Hepatocyte (in vitro differentiated cells): ENCODE data around the gene SNRPB2. TPM values are rescaled to one million over a fixed set of nuclear protein-coding genes. Genes with fewer than 3 reads are reported as not detected.

Experiments used
- DNase-seq: peaks from one replicate; pipeline ENCODE4 v3.0.0-alpha.2; 2016; ENCODE audit warnings: low spot score
- H2AFZ ChIP-seq: fragments of 200-600 bp; sonication (generic); 2 replicates; pipeline ENCODE4 v1.6.0; 2016; ENCODE audit warnings: antibody characterized with exemption, mild to moderate bottlenecking
- H3K27ac ChIP-seq: fragments of 200-600 bp; sonication (generic); 2 replicates; pipeline ENCODE4 v1.5.1; 2016; ENCODE audit warnings: mild to moderate bottlenecking
- H3K27me3 ChIP-seq: fragments of 200-600 bp; sonication (generic); 2 replicates; pipeline ENCODE4 v1.6.1; 2016
- H3K36me3 ChIP-seq: fragments of 200-600 bp; sonication (generic); replicated peaks from 2 replicates; pipeline ENCODE4 v1.5.1; 2016; ENCODE audit warnings: low read depth; ENCODE audit not compliant: insufficient read depth
- H3K4me1 ChIP-seq: fragments of 200-600 bp; sonication (generic); 2 replicates; pipeline ENCODE4 v1.5.1; 2016; ENCODE audit warnings: mild to moderate bottlenecking, moderate library complexity; ENCODE audit not compliant: insufficient read depth
- H3K4me2 ChIP-seq: fragments of 200-600 bp; sonication (generic); 2 replicates; pipeline ENCODE4 v1.6.0; 2016
- H3K4me3 ChIP-seq: fragments of 200-600 bp; sonication (generic); 2 replicates; pipeline ENCODE4 v1.5.1; 2016; ENCODE audit warnings: mild to moderate bottlenecking
- H3K79me2 ChIP-seq: fragments of 200-600 bp; sonication (generic); 2 replicates; pipeline ENCODE4 v1.6.0; 2017; ENCODE audit warnings: mild to moderate bottlenecking
- H3K9me2 ChIP-seq: fragments of 200-600 bp; sonication (generic); replicated peaks from 2 replicates; pipeline ENCODE4 v1.6.0; 2017; ENCODE audit warnings: mild to moderate bottlenecking; ENCODE audit not compliant: insufficient read depth
- H3K9me3 ChIP-seq: fragments of 200-600 bp; sonication (generic); 2 replicates; pipeline ENCODE4 v1.5.1; 2016; ENCODE audit warnings: low read depth, mild to moderate bottlenecking
- H4K20me1 ChIP-seq: fragments of 200-600 bp; sonication (generic); 2 replicates; pipeline ENCODE4 v1.6.0; 2016; ENCODE audit warnings: mild to moderate bottlenecking; ENCODE audit not compliant: insufficient read depth, poor library complexity, severe bottlenecking
- EZH2 ChIP-seq: fragments of 200-600 bp; sonication (generic); IDR thresholded peaks from 2 replicates; pipeline ENCODE4 v1.6.1; 2016; ENCODE audit warnings: antibody characterized with exemption, mild to moderate bottlenecking, borderline replicate concordance
- EZH2phosphoT487 ChIP-seq: fragments of 200-600 bp; sonication (generic); IDR thresholded peaks from one replicate; pipeline ENCODE4 v1.6.1; 2018; ENCODE audit warnings: antibody characterized with exemption, mild to moderate bottlenecking, low read depth, moderate library complexity; ENCODE audit not compliant: unreplicated experiment, severe bottlenecking
- WGBS: methylation state at CpG from one replicate; pipeline ENCODE4 v1.1.6; 2016; ENCODE audit warnings: low lambda C conversion rate; ENCODE audit errors: missing lambda C conversion rate; 5-methylcytosine and 5-hydroxymethylcytosine counted together
- polyA plus RNA-seq: library from polyadenylated mRNA; unstranded; fragments of >200 nt; fragmentation: Nextera tagmentation; extraction: Ambion mirVana; gene quantifications from 2 replicates; pipeline ENCODE4 v1.2.1, GENCODE V29; 2016
- total RNA-seq: library from RNA; depleted of rRNA; stranded (reverse); fragments of >200 nt; gene quantifications from 2 replicates; pipeline ENCODE4 v1.2.3, GENCODE V29; 2014
- TF ChIP-seq, protein P1 (sequence below): fragments of 200-600 bp; sonication (generic); IDR thresholded peaks from 2 replicates; pipeline ENCODE4 v1.5.1; 2016; ENCODE audit warnings: antibody characterized with exemption, mild to moderate bottlenecking; ENCODE audit not compliant: poor library complexity

Gene SNRPB2
- total and polyA plus RNA-seq, 2 experiments from 2014 or later = 64.3 to 95.0 TPM

DNA sequence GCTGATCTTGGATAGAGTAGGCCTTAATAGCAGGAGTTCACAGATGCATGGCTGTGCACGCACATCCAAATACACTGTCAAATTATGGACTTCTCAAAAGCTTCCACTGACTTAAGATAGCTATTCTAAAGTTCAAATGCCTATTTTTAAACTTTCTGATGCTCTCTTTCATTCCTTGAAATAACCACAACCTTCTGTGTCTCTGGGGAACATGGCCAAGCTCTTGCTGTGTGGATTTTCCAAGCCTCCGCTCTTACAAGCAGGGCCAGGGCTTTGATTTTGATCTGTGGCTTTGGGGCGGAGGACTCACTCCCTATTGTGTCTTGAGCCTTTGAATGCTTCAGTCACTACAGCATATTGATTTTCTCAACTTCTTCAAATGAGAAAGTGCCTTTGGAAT is 35.7 kb upstream of the SNRPB2 start:
- TF ChIP-seq, protein P1, sequence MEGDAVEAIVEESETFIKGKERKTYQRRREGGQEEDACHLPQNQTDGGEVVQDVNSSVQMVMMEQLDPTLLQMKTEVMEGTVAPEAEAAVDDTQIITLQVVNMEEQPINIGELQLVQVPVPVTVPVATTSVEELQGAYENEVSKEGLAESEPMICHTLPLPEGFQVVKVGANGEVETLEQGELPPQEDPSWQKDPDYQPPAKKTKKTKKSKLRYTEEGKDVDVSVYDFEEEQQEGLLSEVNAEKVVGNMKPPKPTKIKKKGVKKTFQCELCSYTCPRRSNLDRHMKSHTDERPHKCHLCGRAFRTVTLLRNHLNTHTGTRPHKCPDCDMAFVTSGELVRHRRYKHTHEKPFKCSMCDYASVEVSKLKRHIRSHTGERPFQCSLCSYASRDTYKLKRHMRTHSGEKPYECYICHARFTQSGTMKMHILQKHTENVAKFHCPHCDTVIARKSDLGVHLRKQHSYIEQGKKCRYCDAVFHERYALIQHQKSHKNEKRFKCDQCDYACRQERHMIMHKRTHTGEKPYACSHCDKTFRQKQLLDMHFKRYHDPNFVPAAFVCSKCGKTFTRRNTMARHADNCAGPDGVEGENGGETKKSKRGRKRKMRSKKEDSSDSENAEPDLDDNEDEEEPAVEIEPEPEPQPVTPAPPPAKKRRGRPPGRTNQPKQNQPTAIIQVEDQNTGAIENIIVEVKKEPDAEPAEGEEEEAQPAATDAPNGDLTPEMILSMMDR = no peak
- TF ChIP-seq EZH2phosphoT487 (no peak), EZH2 (no peak)

DNA sequence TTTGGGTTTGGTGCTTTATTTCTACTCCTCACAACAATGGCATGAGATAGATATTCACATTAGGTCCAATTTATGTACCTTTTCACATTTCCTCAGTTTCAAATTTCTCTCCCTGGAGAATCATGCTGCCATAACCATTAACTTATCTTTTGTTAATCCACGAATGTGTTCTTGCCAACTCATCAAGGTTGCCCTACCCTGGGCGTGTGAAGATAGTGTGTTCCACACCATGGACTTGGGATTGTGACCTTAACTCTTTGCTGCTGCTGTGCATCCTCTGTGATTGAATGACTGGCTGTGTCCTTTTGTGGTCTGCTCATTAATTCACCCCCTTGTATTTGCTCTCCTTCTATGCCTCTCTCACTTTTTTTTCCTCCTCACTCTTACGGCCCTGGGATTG is 34.2 kb upstream of the SNRPB2 start:
- H3K79me2 ChIP-seq = no peaks in the 10 kb centered on the region
- no peaks in the 10 kb centered on the region for H3K9me2 ChIP-seq
- no peak overlapping the region for H3K4me2 ChIP-seq
- H3K36me3 ChIP-seq = no peaks in the 10 kb centered on the region
- no peak for DNase-seq
- TF ChIP-seq, protein P1 = no peak
- TF ChIP-seq EZH2phosphoT487 (no peak), EZH2 (no peak)
- no peak overlapping the region for H3K4me3 ChIP-seq
- H2AFZ ChIP-seq = no peak overlapping the region
- H3K4me1 ChIP-seq = no peaks in the 10 kb centered on the region
- H3K27me3 ChIP-seq = no peaks in the 10 kb centered on the region
- no peaks in the 10 kb centered on the region for H3K9me3 ChIP-seq
- 72% methylated on average over 3 of the region's 3 CpGs for WGBS
- no peaks in the 10 kb centered on the region for H4K20me1 ChIP-seq
- no peak overlapping the region for H3K27ac ChIP-seq

More for the DNA sequence above, 35.7 kb upstream of the SNRPB2 start:
- no peaks in the 10 kb centered on the region for H3K27me3 ChIP-seq
- no peak overlapping the region for H3K4me3 ChIP-seq
- no peaks in the 10 kb centered on the region for H3K4me1 ChIP-seq
- no peaks in the 10 kb centered on the region for H3K36me3 ChIP-seq
- no peak for DNase-seq
- no peak overlapping the region for H3K4me2 ChIP-seq
- H3K9me3 ChIP-seq = no peaks in the 10 kb centered on the region
- H4K20me1 ChIP-seq = no peaks in the 10 kb centered on the region
- no peaks in the 10 kb centered on the region for H3K79me2 ChIP-seq
- no peak overlapping the region for H2AFZ ChIP-seq
- H3K27ac ChIP-seq = no peak overlapping the region
- no peaks in the 10 kb centered on the region for H3K9me2 ChIP-seq
- 89% methylated on average over 3 of the region's 3 CpGs for WGBS

DNA sequence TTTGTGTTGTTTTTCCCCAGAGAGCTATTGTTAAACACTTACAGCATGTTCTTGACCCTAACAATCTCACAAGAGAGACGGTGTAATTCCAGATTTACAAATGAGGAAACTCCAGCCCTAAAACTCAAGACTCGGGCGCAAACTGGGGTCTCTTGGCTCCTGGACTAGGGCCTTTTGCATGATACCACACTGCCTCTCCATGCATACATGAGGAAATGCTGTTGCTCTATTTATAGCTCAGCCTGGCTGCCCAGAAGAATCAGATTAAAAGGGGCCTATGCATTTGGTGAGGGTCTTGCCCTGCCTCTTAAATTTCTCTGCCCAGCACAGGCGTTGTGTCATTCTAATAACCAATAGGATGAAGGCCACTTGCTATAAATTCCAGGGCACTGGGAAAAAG is 30.5 kb upstream of the SNRPB2 start:
- no peak for DNase-seq
- no peaks in the 10 kb centered on the region for H3K36me3 ChIP-seq
- WGBS = 75% methylated on average over 4 of the region's 4 CpGs
- H3K9me3 ChIP-seq = no peaks in the 10 kb centered on the region
- H3K27me3 ChIP-seq = no peaks in the 10 kb centered on the region
- H3K4me3 ChIP-seq = no peak overlapping the region
- no peaks in the 10 kb centered on the region for H3K9me2 ChIP-seq
- H2AFZ ChIP-seq = no peak overlapping the region
- no peaks in the 10 kb centered on the region for H3K79me2 ChIP-seq
- H3K4me1 ChIP-seq = no peaks in the 10 kb centered on the region
- TF ChIP-seq EZH2 (no peak), EZH2phosphoT487 (no peak)
- TF ChIP-seq, protein P1 = peak; percentile 19
- H4K20me1 ChIP-seq = no peaks in the 10 kb centered on the region
- H3K4me2 ChIP-seq = no peak overlapping the region
- no peak overlapping the region for H3K27ac ChIP-seq

DNA sequence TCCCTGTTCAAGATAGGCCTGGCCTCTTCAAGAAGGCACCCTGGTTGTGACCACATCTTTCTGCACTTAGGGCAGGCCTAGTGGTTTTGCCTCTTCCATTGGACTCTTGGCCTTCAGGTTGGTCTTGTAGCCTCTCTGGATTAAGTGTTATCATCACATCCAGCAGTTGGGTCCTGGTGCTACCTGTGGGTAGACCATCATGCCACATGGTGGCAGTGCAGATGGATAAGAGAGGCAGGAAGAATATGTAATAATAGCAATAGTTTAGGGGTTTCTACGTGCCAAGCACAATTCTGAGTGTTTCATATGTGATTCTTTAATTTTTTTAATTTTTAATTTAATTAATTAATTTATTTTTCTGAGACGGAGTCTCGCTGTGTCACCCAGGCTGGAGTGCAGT is 28.5 kb upstream of the SNRPB2 start:
- Histone ChIP-seq H3K9me3 (no peaks in the 10 kb centered on the region), H3K9me2 (no peaks in the 10 kb centered on the region), H3K27ac (no peak overlapping the region), H3K79me2 (no peaks in the 10 kb centered on the region), H3K36me3 (no peaks in the 10 kb centered on the region), H3K4me2 (no peak overlapping the region), H4K20me1 (no peaks in the 10 kb centered on the region), H3K4me3 (no peak overlapping the region), H3K4me1 (no peaks in the 10 kb centered on the region), H3K27me3 (no peaks in the 10 kb centered on the region), H2AFZ (no peak overlapping the region)
- no peak for DNase-seq
- TF ChIP-seq EZH2phosphoT487 = no peak
- TF ChIP-seq, protein P1 = peak; percentile 29
- 84% methylated on average over 3 of the region's 3 CpGs for WGBS
